Kidney (tissue), 14 donors: ENCODE measurements around the gene SLC25A10. TPM values are rescaled to one million over a fixed set of nuclear protein-coding genes. Genes with fewer than 3 reads are reported as not detected.
A peak's percentile ranks its signal among the peaks of the same experiment; 100 is the strongest.

Source experiments
- DNase-seq, 5 donors: peaks; one replicate each; pipeline ENCODE4 v3.0.0-alpha.2; 2013 to 2020
- FAIRE-seq: peaks from 2 replicates; lab custom pipeline; 2012; peaks lifted over from hg19 to GRCh38; lab: Jason Lieb, UNC
- H3K27ac ChIP-seq, 2 donors: one replicate each; pipeline ENCODE4 v1.7.0; 2013; ENCODE audit warnings: low read depth in 2 of 2, low read length in 2 of 2, inconsistent platforms in 1 of 2
- H3K27me3 ChIP-seq: one replicate; pipeline ENCODE4 v1.7.1; 2013; ENCODE audit warnings: low read length, inconsistent platforms; ENCODE audit not compliant: control insufficient read depth, insufficient read depth
- H3K36me3 ChIP-seq, 3 donors: one replicate each; pipeline versions ENCODE4 v1.7.0 to v1.7.1; 2013; ENCODE audit warnings: low read length in 3 of 3, control low read depth in 1 of 3, inconsistent platforms in 1 of 3; ENCODE audit not compliant: insufficient read depth in 3 of 3, control insufficient read depth in 2 of 3
- H3K4me1 ChIP-seq, 3 donors: one replicate each; pipeline versions ENCODE4 v1.7.0 to v1.7.1; 2013; ENCODE audit warnings: low read length in 3 of 3, inconsistent platforms in 1 of 3, low read depth in 1 of 3; ENCODE audit not compliant: control insufficient read depth in 2 of 3, insufficient read depth in 2 of 3
- H3K4me3 ChIP-seq, 3 donors: one replicate each; pipeline versions ENCODE4 v1.7.0 to v1.8.1; 2013; ENCODE audit warnings: low read length in 3 of 3, control low read depth in 1 of 3, inconsistent platforms in 1 of 3
- H3K9ac ChIP-seq, 3 donors: one replicate each; pipeline versions ENCODE4 v1.7.0 to v1.7.1; 2013; ENCODE audit warnings: low read length in 3 of 3, control low read depth in 1 of 3, inconsistent platforms in 1 of 3
- H3K9me3 ChIP-seq, 3 donors: one replicate each; pipeline versions ENCODE4 v1.7.0 to v1.7.1; 2013; ENCODE audit warnings: low read length in 3 of 3, control low read depth in 1 of 3, inconsistent platforms in 1 of 3; ENCODE audit not compliant: control insufficient read depth in 2 of 3, insufficient read depth in 1 of 3
- intact Hi-C: fragments of 100-400 bp; cut with DNase I; formaldehyde crosslinking; loops from one replicate; pipeline ENCODE4 v1.11.1; 2022
- polyA plus RNA-seq: library from polyadenylated mRNA; stranded (reverse); fragments of 350-450 nt; fragmentation: Illumina TruSeq; extraction: RNeasy Lipid Tissue Mini Kit (QIAGEN cat#74804); gene quantifications from one replicate; pipeline ENCODE4 v1.2.3, GENCODE V29; 2014; ENCODE audit warnings: low read depth, low replicate concordance; ENCODE audit not compliant: insufficient read depth
- total RNA-seq: library from RNA; stranded (reverse); fragmentation: NEBNext Ultra II Directional; extraction: Animal tissue kit (Norgen Biotek cat#: 25700); gene quantifications from one replicate; pipeline ENCODE4 v1.2.1, GENCODE V29; 2021
- TF ChIP-seq, protein P1 (sequence below): IDR thresholded peaks from 3 replicates; pipeline ENCODE4 v1.5.1; 2012; ENCODE audit warnings: mild to moderate bottlenecking, moderate library complexity, borderline replicate concordance; ENCODE audit not compliant: insufficient read depth; ENCODE audit errors: extremely low read depth
- donor health status: control.
- donor health status: control.
- donor health status: control.
- donor health status: control.
- donor health status: control.
- donor health status: DM: yes; HTN: yes; CAD: no.
- donor health status: Normal renal cell carcinoma (clear cell type).

SLC25A10 gene
- total and polyA plus RNA-seq, 2 donors from 2014 or later = 19.9 to 94.5 TPM

DNA sequence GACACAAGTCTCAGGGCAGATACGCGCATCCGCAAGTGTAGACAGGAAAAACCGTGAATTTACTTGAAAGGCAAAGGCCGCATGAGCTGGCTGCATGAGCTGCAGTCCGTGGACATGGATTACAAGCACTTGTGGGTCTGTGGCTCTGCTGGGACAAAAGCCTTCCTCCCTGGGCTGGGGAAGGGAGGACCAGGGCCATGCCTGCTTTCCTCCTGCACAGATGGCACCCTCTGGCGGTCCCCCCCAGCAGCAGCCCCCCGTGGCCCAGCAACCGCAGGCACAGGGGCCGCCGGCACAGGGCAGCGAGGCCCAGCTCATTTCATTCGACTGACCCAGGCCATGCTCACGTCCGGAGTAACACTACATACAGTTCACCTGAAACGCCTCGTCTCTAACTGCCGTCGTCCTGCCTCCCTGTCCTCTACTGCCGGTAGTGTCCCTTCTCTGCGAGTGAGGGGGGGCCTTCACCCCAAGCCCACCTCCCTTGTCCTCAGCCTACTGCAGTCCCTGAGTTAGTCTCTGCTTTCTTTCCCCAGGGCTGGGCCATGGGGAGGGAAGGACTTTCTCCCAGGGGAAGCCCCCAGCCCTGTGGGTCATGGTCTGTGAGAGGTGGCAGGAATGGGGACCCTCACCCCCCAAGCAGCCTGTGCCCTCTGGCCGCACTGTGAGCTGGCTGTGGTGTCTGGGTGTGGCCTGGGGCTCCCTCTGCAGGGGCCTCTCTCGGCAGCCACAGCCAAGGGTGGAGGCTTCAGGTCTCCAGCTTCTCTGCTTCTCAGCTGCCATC is 10.6 kb upstream of the SLC25A10 start:
- Histone ChIP-seq H3K9ac (no peak overlapping the region), H3K27me3 (no peaks in the 10 kb centered on the region), H3K9me3 (no peaks in the 10 kb centered on the region), H3K4me3 (peak overlapping the region in 2 of 3 donors; percentile 32 to 91), H3K4me1 (peaks cover 0 to 25% (median 7%) of the 10 kb centered on the region in 3 donors), H3K36me3 (peaks cover 0 to 40% (median 6%) of the 10 kb centered on the region in 3 donors), H3K27ac (no peak overlapping the region)
- FAIRE-seq (no peak), DNase-seq (no peak)
- TF ChIP-seq, protein P1, sequence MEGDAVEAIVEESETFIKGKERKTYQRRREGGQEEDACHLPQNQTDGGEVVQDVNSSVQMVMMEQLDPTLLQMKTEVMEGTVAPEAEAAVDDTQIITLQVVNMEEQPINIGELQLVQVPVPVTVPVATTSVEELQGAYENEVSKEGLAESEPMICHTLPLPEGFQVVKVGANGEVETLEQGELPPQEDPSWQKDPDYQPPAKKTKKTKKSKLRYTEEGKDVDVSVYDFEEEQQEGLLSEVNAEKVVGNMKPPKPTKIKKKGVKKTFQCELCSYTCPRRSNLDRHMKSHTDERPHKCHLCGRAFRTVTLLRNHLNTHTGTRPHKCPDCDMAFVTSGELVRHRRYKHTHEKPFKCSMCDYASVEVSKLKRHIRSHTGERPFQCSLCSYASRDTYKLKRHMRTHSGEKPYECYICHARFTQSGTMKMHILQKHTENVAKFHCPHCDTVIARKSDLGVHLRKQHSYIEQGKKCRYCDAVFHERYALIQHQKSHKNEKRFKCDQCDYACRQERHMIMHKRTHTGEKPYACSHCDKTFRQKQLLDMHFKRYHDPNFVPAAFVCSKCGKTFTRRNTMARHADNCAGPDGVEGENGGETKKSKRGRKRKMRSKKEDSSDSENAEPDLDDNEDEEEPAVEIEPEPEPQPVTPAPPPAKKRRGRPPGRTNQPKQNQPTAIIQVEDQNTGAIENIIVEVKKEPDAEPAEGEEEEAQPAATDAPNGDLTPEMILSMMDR = no peak
- intact Hi-C loops = no loop called here

DNA sequence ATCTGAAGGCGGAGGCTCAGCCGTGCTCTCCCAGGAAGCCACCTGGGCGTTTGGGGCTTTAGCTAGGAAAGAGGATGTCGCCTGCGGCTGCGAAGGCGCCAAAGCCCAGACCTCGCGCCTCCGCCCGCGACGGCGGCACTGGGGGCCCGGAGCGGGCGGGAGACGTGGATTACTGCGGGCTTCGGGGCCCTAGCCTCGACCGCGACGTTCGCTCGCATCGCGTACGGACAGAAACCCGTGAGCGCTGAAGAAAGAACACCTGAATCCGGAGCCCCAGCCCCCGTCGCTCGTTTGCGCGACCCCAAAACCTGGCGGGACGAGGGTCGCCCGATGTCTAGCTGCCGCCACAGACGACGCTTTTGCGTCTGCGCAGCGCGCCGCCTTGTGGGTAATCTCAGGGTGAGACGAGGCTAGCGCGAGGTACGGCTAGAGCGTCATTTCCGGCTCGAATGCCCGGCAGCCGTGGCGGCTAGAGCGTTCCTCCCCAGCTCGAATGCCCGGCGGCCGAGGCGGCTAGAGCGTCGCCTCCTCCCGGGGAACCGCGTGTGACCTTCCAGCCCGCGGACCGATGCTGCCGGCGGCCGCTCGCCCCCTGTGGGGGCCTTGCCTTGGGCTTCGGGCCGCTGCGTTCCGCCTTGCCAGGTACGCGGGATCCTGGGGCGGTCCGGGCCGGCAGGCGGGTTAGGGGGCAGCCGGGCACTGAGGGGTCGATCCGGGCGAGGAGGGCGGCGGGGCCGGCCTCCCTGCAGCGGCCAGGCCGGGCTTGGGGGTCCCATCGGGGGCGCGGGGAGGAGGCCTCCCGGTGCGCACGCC is 8.9 kb upstream of the SLC25A10 start, which contains the start of gene MRPL12:
Gene MRPL12, plus strand, starts transcription at position 434 of the 813 bp plus-strand sequence. Its CDS starts 135 bp downstream, at position 569.
- H3K4me1 ChIP-seq = peaks cover 0 to 25% (median 7%) of the 10 kb centered on the region in 3 donors
- H3K9me3 ChIP-seq = no peaks in the 10 kb centered on the region
- peak within 1 kb of the TSS; percentile 82 to 95 (median 91) for H3K4me3 ChIP-seq
- H3K36me3 ChIP-seq = peaks cover 0 to 27% (median 6%) of the 10 kb centered on the region in 3 donors
- FAIRE-seq (no peak), DNase-seq (peak; percentile 92 to 98 (median 97))
- peak within 1 kb of the TSS; percentile 68 to 94 (median 94) for H3K9ac ChIP-seq
- intact Hi-C loops = no loop called here
- no peaks in the 10 kb centered on the region for H3K27me3 ChIP-seq
- peak within 1 kb of the TSS; percentile 80 to 91 for H3K27ac ChIP-seq
- TF ChIP-seq, protein P1 = no peak

DNA sequence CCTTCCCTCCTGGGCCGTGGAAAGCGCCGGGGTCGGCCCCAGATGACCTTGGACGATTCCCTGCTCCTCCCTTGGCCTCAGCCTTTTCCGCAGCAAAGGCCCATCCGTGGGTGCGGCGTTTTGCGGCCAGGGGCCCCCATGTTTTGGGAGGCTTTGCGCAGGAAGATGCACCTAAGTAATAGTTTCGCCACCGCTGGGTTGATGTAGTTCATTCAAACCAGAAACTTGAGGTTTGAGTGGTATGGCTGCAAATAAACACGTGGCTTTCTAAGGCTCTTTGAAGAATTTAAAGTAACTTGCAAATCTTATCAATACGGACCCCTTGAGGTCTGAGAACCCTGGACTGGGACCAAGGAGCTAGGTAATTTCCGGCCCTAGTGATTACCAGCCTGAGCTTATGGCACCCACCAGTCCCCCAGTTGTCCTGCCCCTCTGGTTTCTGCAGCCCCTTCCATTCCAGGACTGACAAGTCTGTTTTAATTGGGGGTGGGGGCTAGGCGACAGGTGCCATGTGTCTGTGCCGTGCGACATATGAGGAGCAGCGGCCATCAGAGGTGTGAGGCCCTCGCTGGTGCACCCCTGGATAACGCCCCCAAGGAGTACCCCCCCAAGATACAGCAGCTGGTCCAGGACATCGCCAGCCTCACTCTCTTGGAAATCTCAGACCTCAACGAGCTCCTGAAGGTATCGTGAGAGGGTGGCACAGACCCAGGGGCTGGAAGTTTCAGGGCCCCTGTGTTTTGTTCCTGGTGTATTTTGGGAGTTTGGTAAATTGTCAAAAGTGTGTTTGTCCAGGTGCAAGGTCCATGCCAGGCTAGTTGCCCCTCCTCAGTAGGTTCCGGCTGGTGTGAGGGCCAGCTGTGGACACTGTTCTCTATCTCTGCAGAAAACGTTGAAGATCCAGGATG is 8.1 kb upstream of the SLC25A10 start:
- TF ChIP-seq, protein P1 = no peak
- Histone ChIP-seq H3K36me3 (peaks cover 0 to 18% (median 6%) of the 10 kb centered on the region in 3 donors), H3K27me3 (no peaks in the 10 kb centered on the region), H3K4me1 (peaks cover 0 to 25% (median 7%) of the 10 kb centered on the region in 3 donors), H3K9me3 (no peaks in the 10 kb centered on the region), H3K9ac (peak overlapping the region; percentile 8 to 94 (median 35)), H3K4me3 (peak overlapping the region; percentile 82 to 95 (median 91)), H3K27ac (peak overlapping the region; percentile 63 to 91)
- peak in 1 of 5 donors; percentile 51 for DNase-seq
- intact Hi-C loops = no loop called here
- no peak for FAIRE-seq
